Prostate gland (tissue), 2 donors: ENCODE data around the gene THRB.

Experiments used
- POLR2A ChIP-seq: fragments of 450-650 bp; IDR thresholded peaks from one replicate; pipeline ENCODE4 v1.6.1; 2016; ENCODE audit warnings: antibody characterized with exemption, mild to moderate bottlenecking
- POLR2AphosphoS5 ChIP-seq: sonication (generic); formaldehyde crosslinking; IDR thresholded peaks from one replicate; pipeline ENCODE4 v1.6.1; 2017; ENCODE audit warnings: antibody characterized with exemption
- TF ChIP-seq, protein P1 (sequence below), 4 experiments: fragments of 200-600 bp in 2 of 4; fragments of 450-650 bp in 2 of 4; sonication (generic) in 2 of 4; IDR thresholded peaks; 1 replicate in 3 of 4; 2 replicates in 1 of 4; pipeline ENCODE4 v1.5.1; 2016 to 2019; ENCODE audit warnings: antibody characterized with exemption in 4 of 4, mild to moderate bottlenecking in 2 of 4, moderate library complexity in 2 of 4

DNA sequence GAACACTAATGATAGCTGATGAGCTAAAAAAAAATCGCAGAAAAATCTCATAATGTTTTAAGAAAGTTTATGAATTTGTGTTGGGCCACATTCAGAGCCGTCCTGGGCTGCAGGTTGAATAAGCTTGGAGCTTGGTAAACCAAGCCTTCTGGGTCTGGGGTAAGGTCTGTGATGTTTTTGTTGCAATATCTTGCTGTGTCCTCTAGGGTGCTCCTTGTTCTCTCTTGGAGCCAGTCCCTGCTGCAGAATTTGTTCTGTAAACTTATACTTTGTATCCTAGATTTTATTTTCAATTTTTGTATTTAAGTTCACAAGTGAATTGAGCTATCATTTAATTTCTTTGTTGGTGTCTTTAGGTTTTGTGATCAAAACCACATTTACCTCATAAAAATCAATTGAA, 405.9 kb downstream of the THRB start:
- TF ChIP-seq POLR2A (no peak), POLR2AphosphoS5 (no peak)
- TF ChIP-seq, protein P1, sequence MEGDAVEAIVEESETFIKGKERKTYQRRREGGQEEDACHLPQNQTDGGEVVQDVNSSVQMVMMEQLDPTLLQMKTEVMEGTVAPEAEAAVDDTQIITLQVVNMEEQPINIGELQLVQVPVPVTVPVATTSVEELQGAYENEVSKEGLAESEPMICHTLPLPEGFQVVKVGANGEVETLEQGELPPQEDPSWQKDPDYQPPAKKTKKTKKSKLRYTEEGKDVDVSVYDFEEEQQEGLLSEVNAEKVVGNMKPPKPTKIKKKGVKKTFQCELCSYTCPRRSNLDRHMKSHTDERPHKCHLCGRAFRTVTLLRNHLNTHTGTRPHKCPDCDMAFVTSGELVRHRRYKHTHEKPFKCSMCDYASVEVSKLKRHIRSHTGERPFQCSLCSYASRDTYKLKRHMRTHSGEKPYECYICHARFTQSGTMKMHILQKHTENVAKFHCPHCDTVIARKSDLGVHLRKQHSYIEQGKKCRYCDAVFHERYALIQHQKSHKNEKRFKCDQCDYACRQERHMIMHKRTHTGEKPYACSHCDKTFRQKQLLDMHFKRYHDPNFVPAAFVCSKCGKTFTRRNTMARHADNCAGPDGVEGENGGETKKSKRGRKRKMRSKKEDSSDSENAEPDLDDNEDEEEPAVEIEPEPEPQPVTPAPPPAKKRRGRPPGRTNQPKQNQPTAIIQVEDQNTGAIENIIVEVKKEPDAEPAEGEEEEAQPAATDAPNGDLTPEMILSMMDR (IDR thresholded peaks at IDR 0.05), result peak in 1 of 4 experiments; percentile 7
